ENCODE data around the gene ZNF396.

ZNF396 gene

GRCh38 chr18:35328868-35329267 lies 48.3 kb downstream of the ZNF396 start:
- no peaks in the 10 kb centered on the region for H3K27me3 ChIP-seq
- no peaks in the 10 kb centered on the region for H3K4me1 ChIP-seq
- H3K9me3 ChIP-seq = no peaks in the 10 kb centered on the region
- intact Hi-C loops (cut with DNase I; ENCODE audit: low total_unique reads) = no loop called here
- DNase-seq = no peak
- no peak overlapping the region for H3K27ac ChIP-seq
- peaks cover 9 to 27% (median 26%) of the 10 kb centered on the region in 3 donors for H3K36me3 ChIP-seq
- no peak for TF ChIP-seq CTCF (IDR thresholded peaks at IDR 0.05)
- H3K4me3 ChIP-seq = no peak overlapping the region

- H3K36me3 ChIP-seq = peaks cover 0 to 7% (median 6%) of the 10 kb centered on the region in 3 donors
- no peak overlapping the region for H3K4me3 ChIP-seq
- no peak for TF ChIP-seq CTCF (IDR thresholded peaks at IDR 0.05)
- H3K27ac ChIP-seq = no peak overlapping the region
- H3K9me3 ChIP-seq = no peaks in the 10 kb centered on the region
- H3K4me1 ChIP-seq = no peaks in the 10 kb centered on the region
- intact Hi-C loops (cut with DNase I; ENCODE audit: low total_unique reads) = no loop called here
- H3K27me3 ChIP-seq = no peaks in the 10 kb centered on the region
- no peak for DNase-seq
Observed at GRCh38 chr18:35326695-35327387, 50.3 kb downstream of the ZNF396 start.

GRCh38 chr18:35324926-35325655 lies 52.0 kb downstream of the ZNF396 start:
- intact Hi-C loops (cut with DNase I; ENCODE audit: low total_unique reads) = no loop called here
- Histone ChIP-seq H3K9me3 (no peaks in the 10 kb centered on the region), H3K36me3 (no peaks in the 10 kb centered on the region), H3K4me1 (no peaks in the 10 kb centered on the region), H3K4me3 (no peak overlapping the region), H3K27me3 (no peaks in the 10 kb centered on the region), H3K27ac (no peak overlapping the region)
- no peak for TF ChIP-seq CTCF (IDR thresholded peaks at IDR 0.05)
- DNase-seq = no peak

- intact Hi-C loops (cut with DNase I; ENCODE audit: low total_unique reads) = no loop called here
- no peak for DNase-seq
- Histone ChIP-seq H3K4me3 (no peak overlapping the region), H3K36me3 (no peaks in the 10 kb centered on the region), H3K9me3 (no peaks in the 10 kb centered on the region), H3K4me1 (no peaks in the 10 kb centered on the region), H3K27ac (no peak overlapping the region), H3K27me3 (no peaks in the 10 kb centered on the region)
- TF ChIP-seq CTCF (IDR thresholded peaks at IDR 0.05) = no peak
Observed at GRCh38 chr18:35322486-35323458, 54.4 kb downstream of the ZNF396 start.

All from tibial artery (tissue), 4 donors.